ENCODE results near the gene HTR2A. TPM values are rescaled to one million over a fixed set of nuclear protein-coding genes. Genes with fewer than 3 reads are reported as not detected.

The HTR2A gene
- total and polyA plus RNA-seq, 8 donors: 0.29 to 1.8 (median 0.75) TPM

GRCh38 chr13:46831588-46832194 lies 65.2 kb downstream of the HTR2A start:
- H3K36me3 ChIP-seq: no peaks in the 10 kb centered on the region
- DNase-seq: peak in 2 of 4 donors; percentile 34 to 60
- peak; percentile 81 for ATAC-seq
- no peak overlapping the region for H3K27ac ChIP-seq
- H3K9me3 ChIP-seq: no peaks in the 10 kb centered on the region
- TF ChIP-seq CTCF (IDR thresholded peaks at IDR 0.05): peak; percentile 70 to 71
- H3K4me1 ChIP-seq: no peaks in the 10 kb centered on the region
- H3K27me3 ChIP-seq: no peaks in the 10 kb centered on the region
- no peak overlapping the region for H3K4me3 ChIP-seq
- intact Hi-C loops (cut with DNase I): no loop called here

- no peak for ATAC-seq
- H3K4me1 ChIP-seq: no peaks in the 10 kb centered on the region
- no peaks in the 10 kb centered on the region for H3K27me3 ChIP-seq
- intact Hi-C loops (cut with DNase I): no loop called here
- no peak overlapping the region for H3K27ac ChIP-seq
- no peak for DNase-seq
- no peaks in the 10 kb centered on the region for H3K9me3 ChIP-seq
- H3K4me3 ChIP-seq: no peak overlapping the region
- H3K36me3 ChIP-seq: no peaks in the 10 kb centered on the region
- TF ChIP-seq CTCF (IDR thresholded peaks at IDR 0.05): no peak
Measured at GRCh38 chr13:46830405-46831005, 66.3 kb downstream of the HTR2A start.

GRCh38 chr13:46822551-46822950 lies 74.3 kb downstream of the HTR2A start:
- TF ChIP-seq CTCF (IDR thresholded peaks at IDR 0.05): no peak
- DNase-seq (no peak), ATAC-seq (no peak)
- H3K36me3 ChIP-seq: no peaks in the 10 kb centered on the region
- no peak overlapping the region for H3K4me3 ChIP-seq
- no peak overlapping the region for H3K27ac ChIP-seq
- intact Hi-C loops (cut with DNase I): no loop called here
- no peaks in the 10 kb centered on the region for H3K9me3 ChIP-seq
- no peaks in the 10 kb centered on the region for H3K4me1 ChIP-seq
- H3K27me3 ChIP-seq: no peaks in the 10 kb centered on the region

GRCh38 chr13:46817838-46818476 lies 78.9 kb downstream of the HTR2A start:
- no peak for TF ChIP-seq CTCF (IDR thresholded peaks at IDR 0.05)
- Histone ChIP-seq H3K4me1 (no peaks in the 10 kb centered on the region), H3K27me3 (no peaks in the 10 kb centered on the region), H3K27ac (no peak overlapping the region), H3K36me3 (no peaks in the 10 kb centered on the region), H3K9me3 (peaks cover 0 to 2% of the 10 kb centered on the region in 2 donors), H3K4me3 (no peak overlapping the region)
- intact Hi-C loops (cut with DNase I): no loop called here
- DNase-seq (no peak), ATAC-seq (no peak)

GRCh38 chr13:46817095-46817494 lies 79.8 kb downstream of the HTR2A start:
- H3K36me3 ChIP-seq: no peaks in the 10 kb centered on the region
- no peak for DNase-seq
- ATAC-seq: no peak
- peaks cover 0 to 11% of the 10 kb centered on the region in 2 donors for H3K9me3 ChIP-seq
- no peaks in the 10 kb centered on the region for H3K27me3 ChIP-seq
- H3K4me3 ChIP-seq: no peak overlapping the region
- no peak for TF ChIP-seq CTCF (IDR thresholded peaks at IDR 0.05)
- intact Hi-C loops (cut with DNase I): no loop called here
- H3K27ac ChIP-seq: no peak overlapping the region
- H3K4me1 ChIP-seq: no peaks in the 10 kb centered on the region
